Fibroblast of lung (primary cell): ENCODE data around the gene F2R. TPM values are rescaled to one million over a fixed set of nuclear protein-coding genes. Genes with fewer than 3 reads are reported as not detected.
"Not testable (repeated sequence)": the region's sequence is repeated elsewhere in the genome, so short reads cannot be mapped to it uniquely, and the experiment has no call there.

ENCODE experiments used
- DNase-seq, 2 donors: peaks; one replicate each; pipeline versions ENCODE4 v3.0.0 to v3.0.0-alpha.2; 2010; ENCODE audit warnings: low read depth in 2 of 2
- H2AFZ ChIP-seq: 2 replicates; pipeline ENCODE4 v1.5.1; 2012; ENCODE audit warnings: low read length, control low read depth, inconsistent platforms
- H3K27ac ChIP-seq: 2 replicates; pipeline ENCODE4 v1.5.1; 2011; ENCODE audit warnings: low read length, control low read depth; ENCODE audit not compliant: insufficient read depth
- H3K27me3 ChIP-seq: 2 replicates; pipeline ENCODE4 v1.5.1; 2011; ENCODE audit warnings: mild to moderate bottlenecking, low read length; ENCODE audit not compliant: control insufficient read depth, insufficient read depth
- H3K36me3 ChIP-seq: 2 replicates; pipeline ENCODE4 v1.5.1; 2011; ENCODE audit warnings: low read length; ENCODE audit not compliant: control insufficient read depth, insufficient read depth
- H3K4me1 ChIP-seq: 2 replicates; pipeline ENCODE4 v1.5.1; 2011; ENCODE audit warnings: low read length; ENCODE audit not compliant: control insufficient read depth, insufficient read depth; ENCODE audit errors: extremely low read depth
- H3K4me2 ChIP-seq: 2 replicates; pipeline ENCODE4 v1.5.1; 2011; ENCODE audit warnings: low read length, control low read depth; ENCODE audit not compliant: insufficient read depth; ENCODE audit errors: extremely low read depth
- H3K4me3 ChIP-seq, 4 experiments: fragments of 200-600 bp in 1 of 4; sonication (generic) in 1 of 4; replicated peaks in 1 of 4; 2 replicates each; pipeline ENCODE4 v1.5.1; 2011 to 2016; ENCODE audit warnings: low read length in 4 of 4, low read depth in 3 of 4, mild to moderate bottlenecking in 3 of 4, control low read depth in 2 of 4, inconsistent platforms in 1 of 4, mixed read lengths in 1 of 4; ENCODE audit not compliant: insufficient read depth in 1 of 4; ENCODE audit errors: control extremely low read depth in 1 of 4
- H3K79me2 ChIP-seq: 2 replicates; pipeline ENCODE4 v1.5.1; 2012; ENCODE audit warnings: mild to moderate bottlenecking, low read length, inconsistent platforms; ENCODE audit not compliant: control insufficient read depth, insufficient read depth
- H3K9ac ChIP-seq: 2 replicates; pipeline ENCODE4 v1.5.1; 2011; ENCODE audit warnings: mild to moderate bottlenecking, low read length, control low read depth; ENCODE audit not compliant: insufficient read depth
- H3K9me3 ChIP-seq: 2 replicates; pipeline ENCODE4 v1.5.1; 2012; ENCODE audit warnings: low read depth, low read length; ENCODE audit not compliant: control insufficient read depth, insufficient read depth
- H4K20me1 ChIP-seq: 2 replicates; pipeline ENCODE4 v1.5.1; 2011; ENCODE audit warnings: low read length; ENCODE audit not compliant: control insufficient read depth, insufficient read depth; ENCODE audit errors: extremely low read depth
- EZH2 ChIP-seq: IDR thresholded peaks from 2 replicates; pipeline ENCODE4 v1.5.1; 2012; ENCODE audit warnings: low read length, control low read depth, mild to moderate bottlenecking; ENCODE audit errors: missing control alignments
- polyA plus RNA-seq, 2 donors: library from polyadenylated mRNA; depleted of rRNA in 1 of 2; stranded (reverse) in 1 of 2; unstranded in 1 of 2; fragments of >200 nt; gene quantifications; 2 replicates each; pipeline ENCODE4 v1.2.1, GENCODE V29; 2011 to 2012; ENCODE audit warnings: missing spikeins in 1 of 2
- total RNA-seq: library from RNA; depleted of rRNA; stranded (reverse); fragments of >200 nt; gene quantifications from 2 replicates; pipeline ENCODE4 v1.2.1, GENCODE V29; 2014
- TF ChIP-seq, protein P1 (sequence below), 2 donors: IDR thresholded peaks in 1 of 2; conservative IDR thresholded peaks in 1 of 2; 1 replicate in 1 of 2; 2 replicates in 1 of 2; pipeline ENCODE4 v1.5.1; 2011 to 2012; ENCODE audit warnings: low read length in 2 of 2, control low read depth in 1 of 2, inconsistent platforms in 1 of 2, low read depth in 1 of 2, mild to moderate bottlenecking in 1 of 2

F2R gene
- total and polyA plus RNA-seq, 2 donors (not counting 1 experiment from before 2014, with no cell fraction given), result 265 to 797 TPM

DNA sequence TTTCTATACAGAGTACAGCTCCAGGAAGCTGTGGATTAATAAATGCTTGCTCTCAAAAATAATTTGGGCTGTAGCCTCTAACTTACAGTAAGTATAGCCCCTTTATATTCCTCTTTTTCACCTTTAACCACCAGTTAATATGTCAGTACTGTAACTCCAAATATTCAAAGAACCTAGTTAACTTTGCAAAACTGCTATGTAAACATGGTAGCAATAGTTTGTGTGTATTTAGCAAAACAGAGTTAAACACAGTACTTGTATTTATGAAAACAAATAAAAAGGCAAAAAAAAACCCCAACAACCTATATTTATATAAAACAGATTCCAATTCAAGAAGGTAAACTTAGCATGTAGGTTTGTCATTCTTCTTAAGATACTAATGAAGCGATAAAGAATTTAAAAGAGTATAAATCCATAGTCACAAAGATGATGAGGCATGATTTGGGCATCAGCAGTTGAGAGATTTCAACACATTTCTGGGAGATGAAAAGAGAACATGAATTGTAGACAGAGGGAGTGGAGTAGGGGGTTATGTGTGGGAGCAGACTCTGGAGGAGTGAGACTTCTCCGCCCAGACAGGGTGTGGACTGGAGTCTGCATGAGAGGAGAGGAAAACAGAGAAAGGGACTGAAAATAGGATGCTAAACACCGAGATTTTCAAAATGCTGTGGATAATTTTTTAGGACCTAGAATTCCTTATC lies 55.9 kb downstream of the F2R start:
- H3K36me3 ChIP-seq, result no peaks in the 10 kb centered on the region
- H4K20me1 ChIP-seq, result no peaks in the 10 kb centered on the region
- H3K9me3 ChIP-seq, result no peaks in the 10 kb centered on the region
- no peak overlapping the region for H3K9ac ChIP-seq
- TF ChIP-seq, protein P1, sequence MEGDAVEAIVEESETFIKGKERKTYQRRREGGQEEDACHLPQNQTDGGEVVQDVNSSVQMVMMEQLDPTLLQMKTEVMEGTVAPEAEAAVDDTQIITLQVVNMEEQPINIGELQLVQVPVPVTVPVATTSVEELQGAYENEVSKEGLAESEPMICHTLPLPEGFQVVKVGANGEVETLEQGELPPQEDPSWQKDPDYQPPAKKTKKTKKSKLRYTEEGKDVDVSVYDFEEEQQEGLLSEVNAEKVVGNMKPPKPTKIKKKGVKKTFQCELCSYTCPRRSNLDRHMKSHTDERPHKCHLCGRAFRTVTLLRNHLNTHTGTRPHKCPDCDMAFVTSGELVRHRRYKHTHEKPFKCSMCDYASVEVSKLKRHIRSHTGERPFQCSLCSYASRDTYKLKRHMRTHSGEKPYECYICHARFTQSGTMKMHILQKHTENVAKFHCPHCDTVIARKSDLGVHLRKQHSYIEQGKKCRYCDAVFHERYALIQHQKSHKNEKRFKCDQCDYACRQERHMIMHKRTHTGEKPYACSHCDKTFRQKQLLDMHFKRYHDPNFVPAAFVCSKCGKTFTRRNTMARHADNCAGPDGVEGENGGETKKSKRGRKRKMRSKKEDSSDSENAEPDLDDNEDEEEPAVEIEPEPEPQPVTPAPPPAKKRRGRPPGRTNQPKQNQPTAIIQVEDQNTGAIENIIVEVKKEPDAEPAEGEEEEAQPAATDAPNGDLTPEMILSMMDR (conservative IDR thresholded peaks at IDR 0.05 in 1 of 2, IDR thresholded peaks at IDR 0.05 in 1 of 2; ENCODE audit: low read depth in 1 of 2, low read length in 2 of 2), result no peak
- TF ChIP-seq EZH2, result no peak
- no peak overlapping the region for H2AFZ ChIP-seq
- no peak overlapping the region for H3K4me2 ChIP-seq
- no peak overlapping the region for H3K4me3 ChIP-seq
- H3K27me3 ChIP-seq, result no peaks in the 10 kb centered on the region
- no peak overlapping the region for H3K27ac ChIP-seq
- no peaks in the 10 kb centered on the region for H3K79me2 ChIP-seq
- peak; percentile 54 to 61 for DNase-seq
- peaks cover 2% of the 10 kb centered on the region for H3K4me1 ChIP-seq

DNA sequence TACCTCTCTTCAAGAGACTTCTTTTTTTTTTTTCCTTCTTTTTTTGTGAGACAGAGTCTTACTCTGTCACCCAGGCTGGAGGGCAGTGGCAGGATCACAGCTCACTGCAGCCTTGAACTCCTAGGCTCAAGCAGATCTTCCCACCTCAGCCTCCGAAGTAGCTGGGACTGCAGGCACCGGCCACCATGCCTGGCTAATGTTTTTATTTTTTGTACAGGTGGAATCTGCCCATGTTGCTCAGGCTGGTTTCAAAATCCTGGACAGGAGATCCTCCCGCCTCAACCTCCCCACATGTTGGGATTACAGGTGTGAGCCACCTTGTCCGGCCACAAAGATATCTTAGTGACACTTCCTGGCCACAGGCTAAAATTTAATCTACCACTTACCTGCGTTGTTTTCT lies 60.0 kb downstream of the F2R start:
- H4K20me1 ChIP-seq, result no peaks in the 10 kb centered on the region
- peaks cover 2% of the 10 kb centered on the region for H3K4me1 ChIP-seq
- no peak for DNase-seq
- H3K36me3 ChIP-seq, result no peaks in the 10 kb centered on the region
- no peak overlapping the region for H3K4me2 ChIP-seq
- TF ChIP-seq, protein P1 (conservative IDR thresholded peaks at IDR 0.05 in 1 of 2, IDR thresholded peaks at IDR 0.05 in 1 of 2; ENCODE audit: low read depth in 1 of 2, low read length in 2 of 2), result no peak
- no peak for TF ChIP-seq EZH2
- H3K4me3 ChIP-seq, result no peak overlapping the region
- no peak overlapping the region for H3K27ac ChIP-seq
- H3K79me2 ChIP-seq, result no peaks in the 10 kb centered on the region
- H3K27me3 ChIP-seq, result no peaks in the 10 kb centered on the region
- H3K9ac ChIP-seq, result no peak overlapping the region
- H2AFZ ChIP-seq, result no peak overlapping the region
- no peaks in the 10 kb centered on the region for H3K9me3 ChIP-seq

DNA sequence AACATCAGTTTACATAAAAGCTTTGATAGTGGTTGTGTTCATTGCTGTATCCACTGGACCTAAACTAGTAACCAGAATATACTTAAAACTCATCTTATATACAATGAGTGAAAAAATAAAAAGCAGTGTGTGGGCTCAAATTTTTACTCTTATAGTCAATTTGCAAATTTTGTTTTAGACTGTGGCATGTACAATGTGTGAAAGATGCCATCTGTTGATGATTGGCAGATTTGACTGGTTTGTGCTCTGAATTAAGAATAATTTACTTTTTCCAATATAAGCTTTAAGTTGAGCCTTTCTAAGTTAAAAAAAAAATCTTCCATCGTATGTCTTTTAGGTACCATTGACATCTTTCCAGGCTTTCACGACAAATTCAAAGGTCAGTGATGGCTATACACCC lies 60.5 kb downstream of the F2R start:
- TF ChIP-seq, protein P1 (conservative IDR thresholded peaks at IDR 0.05 in 1 of 2, IDR thresholded peaks at IDR 0.05 in 1 of 2; ENCODE audit: low read depth in 1 of 2, low read length in 2 of 2), result no peak
- no peak for TF ChIP-seq EZH2

DNA sequence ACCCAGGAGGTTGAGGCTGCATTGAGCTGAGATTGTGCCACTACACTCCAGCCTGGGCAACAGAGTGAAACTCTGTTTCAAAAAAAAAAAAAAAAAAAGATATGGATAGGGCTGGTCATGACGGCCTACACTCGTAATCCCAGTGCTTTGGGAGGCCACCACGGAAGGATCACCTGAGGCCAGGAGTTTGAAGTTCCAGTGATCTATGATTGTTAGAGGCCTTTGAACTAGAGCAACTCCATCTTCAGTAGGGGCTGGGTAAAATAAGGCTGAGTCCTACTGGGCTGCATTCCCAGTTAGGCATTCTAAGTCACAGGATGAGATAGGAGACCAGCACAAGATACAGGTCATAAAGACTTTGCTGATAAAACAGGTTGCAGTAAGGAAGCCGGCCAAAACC lies 64.7 kb downstream of the F2R start:
- H3K27me3 ChIP-seq, H3K4me3 ChIP-seq, H3K9me3 ChIP-seq, H3K4me2 ChIP-seq, H3K36me3 ChIP-seq, DNase-seq, H2AFZ ChIP-seq, H3K27ac ChIP-seq, H4K20me1 ChIP-seq, H3K4me1 ChIP-seq, H3K9ac ChIP-seq, H3K79me2 ChIP-seq: not testable (repeated sequence)

More for the DNA sequence above, 60.5 kb downstream of the F2R start:
- Histone ChIP-seq H3K36me3 (no peaks in the 10 kb centered on the region), H3K4me2 (no peak overlapping the region), H3K27ac (no peak overlapping the region), H3K27me3 (no peaks in the 10 kb centered on the region), H2AFZ (no peak overlapping the region), H4K20me1 (no peaks in the 10 kb centered on the region), H3K79me2 (no peaks in the 10 kb centered on the region), H3K9me3 (no peaks in the 10 kb centered on the region), H3K9ac (no peak overlapping the region), H3K4me3 (no peak overlapping the region), H3K4me1 (peaks cover 2% of the 10 kb centered on the region)
- no peak for DNase-seq
